DOHH2 (cell line): ENCODE results near the gene LY6G5B.

Experiments
- H3F3A ChIP-seq: fragments of 200-600 bp; sonication (generic), shearing (Covaris generic); 2 replicates; pipeline ENCODE4 v1.6.0; 2016; ENCODE audit warnings: antibody characterized with exemption, mild to moderate bottlenecking; ENCODE audit not compliant: control insufficient read depth, insufficient read depth
- H3K27ac ChIP-seq: fragments of 200-600 bp; sonication (generic); 2 replicates; pipeline ENCODE4 v1.5.1; 2014; ENCODE audit warnings: low read depth, mild to moderate bottlenecking, low read length, moderate library complexity
- H3K27me3 ChIP-seq: fragments of 200-600 bp; sonication (generic); 2 replicates; pipeline ENCODE4 v1.6.1; 2014; ENCODE audit warnings: mild to moderate bottlenecking, low read length, mixed read lengths; ENCODE audit not compliant: control insufficient read depth
- H3K36me3 ChIP-seq: fragments of 200-600 bp; sonication (generic); 2 replicates; pipeline ENCODE4 v1.6.1; 2014; ENCODE audit warnings: mild to moderate bottlenecking, low read length, moderate library complexity, mixed read lengths; ENCODE audit not compliant: control insufficient read depth
- H3K4me1 ChIP-seq: fragments of 200-600 bp; sonication (generic); 2 replicates; pipeline ENCODE4 v1.6.1; 2014; ENCODE audit warnings: mild to moderate bottlenecking, low read length, mixed read lengths; ENCODE audit not compliant: control insufficient read depth
- H3K4me2 ChIP-seq: fragments of 200-600 bp; sonication (generic); 2 replicates; pipeline ENCODE4 v1.6.0; 2014; ENCODE audit warnings: mild to moderate bottlenecking, low read length, moderate library complexity
- H3K4me3 ChIP-seq: fragments of 200-600 bp; sonication (generic); 2 replicates; pipeline ENCODE4 v1.5.1; 2014; ENCODE audit warnings: mild to moderate bottlenecking, low read length, mixed read lengths
- H3K79me2 ChIP-seq: fragments of 200-600 bp; sonication (generic); 2 replicates; pipeline ENCODE4 v1.6.1; 2014; ENCODE audit warnings: mild to moderate bottlenecking, low read length, mixed read lengths; ENCODE audit not compliant: control insufficient read depth
- H3K9me2 ChIP-seq: fragments of 200-600 bp; sonication (generic); replicated peaks from 2 replicates; pipeline ENCODE4 v1.6.1; 2014; ENCODE audit warnings: mild to moderate bottlenecking, low read length, mixed read lengths; ENCODE audit not compliant: control insufficient read depth
- H3K9me3 ChIP-seq: fragments of 200-600 bp; sonication (generic); 2 replicates; pipeline ENCODE4 v1.6.1; 2014; ENCODE audit warnings: antibody characterized with exemption, low read length, mixed read lengths; ENCODE audit not compliant: control insufficient read depth, insufficient read depth
- H4K20me1 ChIP-seq: fragments of 200-600 bp; sonication (generic); 2 replicates; pipeline ENCODE4 v1.6.0; 2014; ENCODE audit warnings: low read depth, mild to moderate bottlenecking, antibody characterized with exemption, low read length, moderate library complexity; ENCODE audit not compliant: control insufficient read depth, insufficient read depth
- EZH2phosphoT487 ChIP-seq: fragments of 200-600 bp; sonication (generic); IDR thresholded peaks from 2 replicates; pipeline ENCODE4 v1.6.1; 2017; ENCODE audit warnings: borderline replicate concordance, mild to moderate bottlenecking, antibody characterized with exemption, low read length, moderate library complexity, mixed read lengths
- TF ChIP-seq, protein P1 (sequence below): fragments of 200-600 bp; sonication (generic); IDR thresholded peaks from one replicate; pipeline ENCODE4 v1.5.1; 2014; ENCODE audit warnings: antibody characterized with exemption, mild to moderate bottlenecking, low read depth, low read length; ENCODE audit not compliant: poor library complexity, severe bottlenecking

Gene LY6G5B

DNA sequence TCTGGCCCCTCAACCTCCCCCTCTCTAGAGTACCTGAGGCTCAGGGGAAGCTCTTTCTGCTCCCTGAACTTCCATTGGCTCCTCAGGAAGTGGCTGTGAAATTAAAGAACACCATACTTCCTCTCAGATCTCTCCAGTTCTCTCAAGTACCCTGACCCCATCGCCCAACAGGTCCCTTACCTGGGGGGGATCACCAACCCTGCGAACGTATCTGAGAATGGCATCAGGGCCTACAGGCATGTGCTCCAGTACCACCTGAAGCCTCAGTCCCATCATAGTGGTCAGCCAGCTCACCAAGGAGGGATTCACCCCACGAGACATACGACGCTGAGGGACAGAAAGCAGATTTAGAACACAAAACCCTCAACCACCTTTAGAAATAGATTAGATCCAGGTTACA, 29.2 kb upstream of the LY6G5B start:
- Histone ChIP-seq H3K4me1 (no peaks in the 10 kb centered on the region), H3K4me3 (no peak overlapping the region), H3K79me2 (no peaks in the 10 kb centered on the region), H4K20me1 (no peaks in the 10 kb centered on the region), H3K36me3 (peaks cover 91% of the 10 kb centered on the region), H3K27me3 (no peaks in the 10 kb centered on the region), H3K9me3 (no peaks in the 10 kb centered on the region), H3K4me2 (no peak overlapping the region), H3K9me2 (no peaks in the 10 kb centered on the region), H3K27ac (no peak overlapping the region), H3F3A (peaks cover 42% of the 10 kb centered on the region)
- TF ChIP-seq EZH2phosphoT487, result no peak
- TF ChIP-seq, protein P1, sequence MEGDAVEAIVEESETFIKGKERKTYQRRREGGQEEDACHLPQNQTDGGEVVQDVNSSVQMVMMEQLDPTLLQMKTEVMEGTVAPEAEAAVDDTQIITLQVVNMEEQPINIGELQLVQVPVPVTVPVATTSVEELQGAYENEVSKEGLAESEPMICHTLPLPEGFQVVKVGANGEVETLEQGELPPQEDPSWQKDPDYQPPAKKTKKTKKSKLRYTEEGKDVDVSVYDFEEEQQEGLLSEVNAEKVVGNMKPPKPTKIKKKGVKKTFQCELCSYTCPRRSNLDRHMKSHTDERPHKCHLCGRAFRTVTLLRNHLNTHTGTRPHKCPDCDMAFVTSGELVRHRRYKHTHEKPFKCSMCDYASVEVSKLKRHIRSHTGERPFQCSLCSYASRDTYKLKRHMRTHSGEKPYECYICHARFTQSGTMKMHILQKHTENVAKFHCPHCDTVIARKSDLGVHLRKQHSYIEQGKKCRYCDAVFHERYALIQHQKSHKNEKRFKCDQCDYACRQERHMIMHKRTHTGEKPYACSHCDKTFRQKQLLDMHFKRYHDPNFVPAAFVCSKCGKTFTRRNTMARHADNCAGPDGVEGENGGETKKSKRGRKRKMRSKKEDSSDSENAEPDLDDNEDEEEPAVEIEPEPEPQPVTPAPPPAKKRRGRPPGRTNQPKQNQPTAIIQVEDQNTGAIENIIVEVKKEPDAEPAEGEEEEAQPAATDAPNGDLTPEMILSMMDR, result no peak

GRCh38 chr6:31641370-31641769, 28.4 kb upstream of the LY6G5B start:
- Histone ChIP-seq H3F3A (peaks cover 35% of the 10 kb centered on the region), H3K36me3 (peaks cover 91% of the 10 kb centered on the region)
- TF ChIP-seq, protein P1, result no peak
- no peak for TF ChIP-seq EZH2phosphoT487

DNA sequence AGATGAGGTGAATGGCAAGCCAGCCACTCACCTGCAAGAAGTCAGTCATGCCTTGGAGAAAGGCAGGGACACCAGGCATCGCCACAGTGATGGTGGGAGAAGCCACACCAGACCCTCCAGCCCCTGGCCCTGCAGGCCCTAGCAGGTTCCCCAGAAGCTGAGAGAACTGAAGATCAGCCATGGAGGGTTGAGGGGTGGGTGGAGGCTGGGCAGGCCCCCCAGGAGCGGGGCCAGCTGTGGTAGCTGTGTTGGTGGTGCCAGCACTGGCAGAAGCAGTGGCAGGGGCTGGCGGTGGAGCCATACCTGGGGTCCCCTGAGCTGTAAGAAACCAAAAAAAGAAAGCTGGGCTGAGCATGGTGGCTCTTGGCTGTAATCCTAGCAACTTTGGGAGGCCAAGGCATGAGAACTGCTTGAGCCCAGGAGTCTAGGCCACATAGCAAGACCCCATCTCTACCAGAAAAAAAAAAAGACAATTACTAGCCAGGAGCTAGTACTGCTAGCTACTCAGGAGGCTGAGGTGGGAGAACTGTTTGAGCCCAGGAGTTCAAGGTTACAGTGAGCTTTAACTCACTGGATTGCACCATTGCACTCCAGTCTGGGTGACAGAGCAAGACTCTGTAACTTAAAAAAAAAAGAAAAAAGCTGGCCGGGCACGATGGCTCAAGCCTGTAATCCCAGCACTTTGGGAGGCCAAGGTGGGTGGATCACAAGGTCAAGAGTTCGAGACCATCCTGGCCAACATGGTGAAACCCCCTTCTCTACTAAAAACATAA, 26.8 kb upstream of the LY6G5B start:
- H4K20me1 ChIP-seq, result no peaks in the 10 kb centered on the region
- H3F3A ChIP-seq, result peaks cover 23% of the 10 kb centered on the region
- H3K27me3 ChIP-seq, result no peaks in the 10 kb centered on the region
- H3K36me3 ChIP-seq, result peaks cover 87% of the 10 kb centered on the region
- no peak overlapping the region for H3K4me2 ChIP-seq
- no peak overlapping the region for H3K4me3 ChIP-seq
- no peaks in the 10 kb centered on the region for H3K9me3 ChIP-seq
- H3K4me1 ChIP-seq, result no peaks in the 10 kb centered on the region
- H3K79me2 ChIP-seq, result no peaks in the 10 kb centered on the region
- TF ChIP-seq, protein P1, result no peak
- no peak for TF ChIP-seq EZH2phosphoT487
- H3K27ac ChIP-seq, result no peak overlapping the region
- no peaks in the 10 kb centered on the region for H3K9me2 ChIP-seq

More at GRCh38 chr6:31641370-31641769, 28.4 kb upstream of the LY6G5B start:
- H3K79me2 ChIP-seq, result no peaks in the 10 kb centered on the region
- H3K27ac ChIP-seq, result no peak overlapping the region
- H4K20me1 ChIP-seq, result no peaks in the 10 kb centered on the region
- H3K4me3 ChIP-seq, result no peak overlapping the region
- H3K4me2 ChIP-seq, result no peak overlapping the region
- no peaks in the 10 kb centered on the region for H3K4me1 ChIP-seq
- no peaks in the 10 kb centered on the region for H3K9me3 ChIP-seq
- H3K27me3 ChIP-seq, result no peaks in the 10 kb centered on the region
- H3K9me2 ChIP-seq, result no peaks in the 10 kb centered on the region
